IMR-90 (cell line): ENCODE measurements around the gene ATOH8. TPM values are rescaled to one million over a fixed set of nuclear protein-coding genes. Genes with fewer than 3 reads are reported as not detected.

ENCODE experiments used
- ATAC-seq: fragments of 200-7000 bp; cut with Tn5 transposase; 2 replicates; pipeline ENCODE4 v1.9.1; 2020; ENCODE audit warnings: low read depth, mild to moderate bottlenecking, moderate library complexity
- BruUV-seq: library from RNA; stranded (reverse); fragments of 400-500 nt; replicated peaks from 2 replicates; lab custom pipeline; 2021; lab: Mats Ljungman, UMichigan
- CTCF ChIA-PET: fragments of 300-600 bp; formaldehyde crosslinking; extraction: SDS; loops from one replicate; lab custom pipeline; 2021; ENCODE audit warnings: antibody characterized with exemption; lab: Yijun Ruan, JAX
- POLR2A ChIA-PET: fragments of 300-600 bp; sonication (Branson Sonifier 250); formaldehyde crosslinking; loops from one replicate; lab custom pipeline; 2022; ENCODE audit warnings: antibody characterized with exemption; ENCODE audit not compliant: unreplicated experiment; lab: Charles Lee
- DNase-seq: peaks from one replicate; pipeline ENCODE4 v3.0.0; 2013
- H2AFZ ChIP-seq: replicated peaks from 2 replicates; pipeline ENCODE3; 2013; ENCODE audit warnings: low read length, mild to moderate bottlenecking; ENCODE audit not compliant: poor library complexity
- H2AK5ac ChIP-seq: 2 replicates; pipeline ENCODE4 v1.6.1; 2013; ENCODE audit warnings: low read depth, low read length, inconsistent platforms
- H2AK9ac ChIP-seq: replicated peaks from 2 replicates; pipeline ENCODE3; 2013; ENCODE audit warnings: mild to moderate bottlenecking, low read depth, low read length, moderate library complexity; ENCODE audit not compliant: poor library complexity
- H2BK120ac ChIP-seq: 2 replicates; pipeline ENCODE4 v1.6.1; 2013; ENCODE audit warnings: low read depth, low read length, inconsistent platforms
- H2BK15ac ChIP-seq: 3 replicates; pipeline ENCODE4 v1.6.1; 2013; ENCODE audit warnings: low read depth, low read length, inconsistent platforms
- H2BK20ac ChIP-seq: 2 replicates; pipeline ENCODE4 v1.6.1; 2013; ENCODE audit warnings: low read depth, mild to moderate bottlenecking, inconsistent platforms, low read length, moderate library complexity
- H2BK5ac ChIP-seq: 2 replicates; pipeline ENCODE4 v1.6.1; 2013; ENCODE audit warnings: mild to moderate bottlenecking, low read depth, low read length, inconsistent platforms; ENCODE audit not compliant: poor library complexity, severe bottlenecking
- H3K14ac ChIP-seq: replicated peaks from 2 replicates; pipeline ENCODE4 v1.6.1; 2013; ENCODE audit warnings: low read depth, low read length, inconsistent platforms
- H3K18ac ChIP-seq: 2 replicates; pipeline ENCODE4 v1.6.1; 2013; ENCODE audit warnings: low read depth, low read length, control low read depth
- H3K23ac ChIP-seq: 2 replicates; pipeline ENCODE4 v1.6.1; 2013; ENCODE audit warnings: low read depth, low read length, inconsistent platforms
- H3K27ac ChIP-seq: 2 replicates; pipeline ENCODE4 v1.5.1; 2013; ENCODE audit warnings: mild to moderate bottlenecking, control low read depth, low read length; ENCODE audit not compliant: insufficient read depth
- H3K27me3 ChIP-seq: 2 replicates; pipeline ENCODE4 v1.6.1; 2013; ENCODE audit warnings: low read length; ENCODE audit not compliant: control insufficient read depth, insufficient read depth
- H3K36me3 ChIP-seq: 2 replicates; pipeline ENCODE4 v1.6.1; 2013; ENCODE audit warnings: low read length, mixed read lengths; ENCODE audit not compliant: control insufficient read depth, insufficient read depth
- H3K4ac ChIP-seq: 2 replicates; pipeline ENCODE4 v1.6.1; 2013; ENCODE audit warnings: low read depth, low read length, inconsistent platforms
- H3K4me1 ChIP-seq: 2 replicates; pipeline ENCODE4 v1.6.1; 2013; ENCODE audit warnings: low read length, mixed read lengths; ENCODE audit not compliant: control insufficient read depth, insufficient read depth
- H3K4me2 ChIP-seq: 2 replicates; pipeline ENCODE4 v1.6.1; 2013; ENCODE audit warnings: low read depth, mild to moderate bottlenecking, control low read depth, low read length, moderate library complexity
- H3K4me3 ChIP-seq: 2 replicates; pipeline ENCODE4 v1.5.1; 2013; ENCODE audit warnings: low read depth, mild to moderate bottlenecking, control low read depth, low read length, moderate library complexity; ENCODE audit not compliant: insufficient read depth
- H3K56ac ChIP-seq: 2 replicates; pipeline ENCODE4 v1.6.1; 2013; ENCODE audit warnings: low read length, inconsistent platforms; ENCODE audit not compliant: insufficient read depth; ENCODE audit errors: extremely low read depth
- H3K79me1 ChIP-seq, 2 experiments: 2 replicates each; pipeline ENCODE4 v1.6.1; 2013; ENCODE audit warnings: low read length in 2 of 2, inconsistent platforms in 1 of 2, low read depth in 1 of 2
- H3K9ac ChIP-seq: 2 replicates; pipeline ENCODE4 v1.6.1; 2013; ENCODE audit warnings: low read depth, low read length, control low read depth
- H3K9me1 ChIP-seq: 2 replicates; pipeline ENCODE4 v1.6.1; 2013; ENCODE audit warnings: low read length, inconsistent platforms; ENCODE audit not compliant: insufficient read depth
- H3K9me3 ChIP-seq: 2 replicates; pipeline ENCODE4 v1.6.1; 2013; ENCODE audit warnings: low read length; ENCODE audit not compliant: control insufficient read depth, insufficient read depth
- H4K20me1 ChIP-seq: 2 replicates; pipeline ENCODE4 v1.6.1; 2013; ENCODE audit warnings: low read length, inconsistent platforms; ENCODE audit not compliant: insufficient read depth
- H4K5ac ChIP-seq: 2 replicates; pipeline ENCODE4 v1.6.1; 2013; ENCODE audit warnings: mild to moderate bottlenecking, low read depth, low read length, control low read depth
- H4K8ac ChIP-seq, 2 experiments: 2 replicates each; pipeline ENCODE4 v1.6.1; 2013; ENCODE audit warnings: low read depth in 2 of 2, low read length in 2 of 2, control low read depth in 1 of 2, inconsistent platforms in 1 of 2
- H4K91ac ChIP-seq: 2 replicates; pipeline ENCODE4 v1.6.1; 2013; ENCODE audit warnings: low read depth, low read length, inconsistent platforms; ENCODE audit not compliant: insufficient read depth
- BHLHE40 ChIP-seq: fragments of 150-350 bp; IDR thresholded peaks from 2 replicates; pipeline ENCODE4 v1.6.1; 2016; ENCODE audit warnings: mild to moderate bottlenecking, low read depth, low read length
- CEBPB ChIP-seq: IDR thresholded peaks from 2 replicates; pipeline ENCODE4 v1.6.1; 2012; ENCODE audit warnings: low read depth, low read length, improper control_type of control experiment
- CHD1 ChIP-seq: IDR thresholded peaks from 2 replicates; pipeline ENCODE4 v1.6.1; 2012; ENCODE audit warnings: low read depth, low read length, improper control_type of control experiment
- ELK1 ChIP-seq: fragments of 150-350 bp; IDR thresholded peaks from 2 replicates; pipeline ENCODE4 v1.6.1; 2016; ENCODE audit warnings: low read depth, mild to moderate bottlenecking, low read length, moderate library complexity, borderline replicate concordance
- FOS ChIP-seq: fragments of 150-350 bp; IDR thresholded peaks from 2 replicates; pipeline ENCODE4 v1.6.1; 2016; ENCODE audit warnings: low read depth, low read length
- MAFK ChIP-seq: IDR thresholded peaks from 2 replicates; pipeline ENCODE4 v1.6.1; 2012; ENCODE audit warnings: low read depth, low read length, improper control_type of control experiment
- MAZ ChIP-seq: IDR thresholded peaks from 2 replicates; pipeline ENCODE4 v1.6.1; 2012; ENCODE audit warnings: low read depth, mild to moderate bottlenecking, low read length, improper control_type of control experiment, moderate library complexity, borderline replicate concordance
- MXI1 ChIP-seq: IDR thresholded peaks from 2 replicates; pipeline ENCODE4 v1.6.1; 2012; ENCODE audit warnings: low read depth, mild to moderate bottlenecking, low read length, moderate library complexity, borderline replicate concordance
- NFE2L2 ChIP-seq: fragments of 150-350 bp; IDR thresholded peaks from 2 replicates; pipeline ENCODE4 v1.6.1; 2016; ENCODE audit warnings: low read depth, mild to moderate bottlenecking, low read length
- POLR2A ChIP-seq: IDR thresholded peaks from 2 replicates; pipeline ENCODE4 v1.6.1; 2012; ENCODE audit warnings: mild to moderate bottlenecking, low read depth, low read length
- RAD21 ChIP-seq: IDR thresholded peaks from 2 replicates; pipeline ENCODE4 v1.6.1; 2012; ENCODE audit warnings: low read length, improper control_type of control experiment
- RCOR1 ChIP-seq: IDR thresholded peaks from 2 replicates; pipeline ENCODE4 v1.6.1; 2012; ENCODE audit warnings: mild to moderate bottlenecking, low read length, improper control_type of control experiment; ENCODE audit not compliant: insufficient replicate concordance
- RFX5 ChIP-seq: IDR thresholded peaks from 2 replicates; pipeline ENCODE4 v1.8.0; 2012; ENCODE audit warnings: low read depth, mild to moderate bottlenecking, low read length, moderate library complexity
- USF2 ChIP-seq: fragments of 150-350 bp; IDR thresholded peaks from 2 replicates; pipeline ENCODE4 v1.6.1; 2017; ENCODE audit warnings: mild to moderate bottlenecking, antibody characterized with exemption, low read length, low read depth
- WGBS, 2 experiments: methylation state at CpG; one replicate each; pipeline versions ENCODE4 v1.1.5 to v1.1.7; 2013; ENCODE audit warnings: missing lambda C conversion rate in 2 of 2; ENCODE audit not compliant: insufficient read length in 1 of 2; ENCODE audit errors: extremely low coverage in 2 of 2; 5-methylcytosine and 5-hydroxymethylcytosine counted together
- dilution Hi-C: fragments of 300-500 bp; cut with HindIII; formaldehyde crosslinking; loops from one replicate; pipeline ENCODE4 v1.14.3; 2018; ENCODE audit warnings: low sequenced_read_pairs; ENCODE audit not compliant: unreplicated experiment
- in situ Hi-C: fragments of 300-500 bp; cut with MboI; formaldehyde crosslinking; loops from 3 replicates; pipeline ENCODE4 v1.14.3; 2019; ENCODE audit warnings: low sequenced_read_pairs, inconsistent platforms, mixed read lengths
- intact Hi-C: fragments of 100-400 bp; cut with micrococcal nuclease; formaldehyde crosslinking; loops from 2 replicates; pipeline ENCODE4 v1.10.0; 2022
- polyA plus RNA-seq, 3 experiments: library from polyadenylated mRNA; depleted of rRNA; stranded (reverse); fragments of >200 nt; gene quantifications; 2 replicates each; pipeline ENCODE4 v1.2.3, GENCODE V29; 2012; ENCODE audit warnings: low replicate concordance in 1 of 3
- total RNA-seq: library from RNA; depleted of rRNA; stranded (reverse); fragments of >200 nt; gene quantifications from 2 replicates; pipeline ENCODE4 v1.2.3, GENCODE V29; 2012

Gene ATOH8
- total and polyA plus RNA-seq, 2 of the 4 experiments (the other 2 are of a cell fraction), result 7.9 to 9.0 TPM

GRCh38 chr2:85822766-85823165 is 69.0 kb downstream of the ATOH8 start:
- intact Hi-C loops, result no loop called here
- Histone ChIP-seq H3K18ac (no peak overlapping the region), H3K36me3 (no peaks in the 10 kb centered on the region), H3K27me3 (peaks cover 14% of the 10 kb centered on the region), H3K9me1 (no peaks in the 10 kb centered on the region), H2AFZ (no peak overlapping the region), H2BK20ac (no peak overlapping the region), H3K14ac (no peak overlapping the region), H3K27ac (no peak overlapping the region), H3K23ac (no peak overlapping the region), H2AK9ac (peak overlapping the region; percentile 51), H3K4me3 (no peak overlapping the region), H3K4me1 (peaks cover 2% of the 10 kb centered on the region; the same call in 1 of the 2 replicates), H3K4ac (no peak overlapping the region), H4K5ac (no peak overlapping the region), H2AK5ac (peak overlapping the region; percentile 25; the same call in 1 of the 2 replicates), H2BK15ac (no peak overlapping the region), H3K79me1 (no peaks in the 10 kb centered on the region), H3K9ac (no peak overlapping the region), H4K91ac (no peak overlapping the region), H2BK5ac (no peak overlapping the region), H4K8ac (no peak overlapping the region), H4K20me1 (no peaks in the 10 kb centered on the region), H3K4me2 (no peak overlapping the region), H3K9me3 (no peaks in the 10 kb centered on the region), H3K56ac (no peak overlapping the region), H2BK120ac (no peak overlapping the region)
- WGBS, 2 experiments, result no CpG with 5 or more reads among the region's 5 CpGs
- in situ Hi-C loops, result no loop called here
- CTCF ChIA-PET, result interaction anchor here (11.9 kb wide), 1 partner anchor 256 kb away, joined by 91 read pairs; no protein-coding TSS in a partner anchor
- no TSS peak for BruUV-seq
- POLR2A ChIA-PET, result interaction anchor here (0.6 kb wide), 1 partner anchor 213 kb away, joined by 10 read pairs; no protein-coding TSS in a partner anchor
- ATAC-seq (no peak), DNase-seq (no peak)
- no peak for TF ChIP-seq RAD21
- TF ChIP-seq POLR2A, result no peak
- no peak for TF ChIP-seq CHD1
- TF ChIP-seq ELK1, result no peak
- TF ChIP-seq NFE2L2, result no peak
- no peak for TF ChIP-seq BHLHE40
- TF ChIP-seq FOS, result no peak
- no peak for TF ChIP-seq MAFK
- no peak for TF ChIP-seq USF2
- TF ChIP-seq MAZ, result no peak
- TF ChIP-seq CEBPB, result no peak
- TF ChIP-seq RCOR1, result no peak
- TF ChIP-seq RFX5, result no peak
- no peak for TF ChIP-seq MXI1
- dilution Hi-C loops, result no loop called here
